ENCODE results near the gene PCSK6.
A peak's percentile ranks its signal among the peaks of the same experiment; 100 is the strongest.

Gene PCSK6

GRCh38 chr15:101522621-101523559, 33.4 kb upstream of the PCSK6 start:
- DNase-seq: no peak

- DNase-seq: no peak
These were observed 32.6 kb upstream of the PCSK6 start for GRCh38 chr15:101522091-101522490.

- DNase-seq: no peak
These were observed 32.1 kb upstream of the PCSK6 start for GRCh38 chr15:101521591-101521990.

GRCh38 chr15:101521069-101521468, 31.6 kb upstream of the PCSK6 start:
- no peak for DNase-seq

GRCh38 chr15:101520395-101520794, 30.9 kb upstream of the PCSK6 start:
- DNase-seq: no peak

GRCh38 chr15:101517504-101517903, 28.0 kb upstream of the PCSK6 start:
- DNase-seq: no peak

- no peak for DNase-seq
These were observed 24.8 kb upstream of the PCSK6 start for GRCh38 chr15:101514318-101514717.

- DNase-seq: no peak
These were observed 22.2 kb upstream of the PCSK6 start for GRCh38 chr15:101511717-101512116.

GRCh38 chr15:101510212-101511197, 21.0 kb upstream of the PCSK6 start:
- DNase-seq: no peak

GRCh38 chr15:101509279-101509678, 19.8 kb upstream of the PCSK6 start:
- DNase-seq: no peak

GRCh38 chr15:101506491-101506890, 17.0 kb upstream of the PCSK6 start:
- no peak for DNase-seq

- no peak for DNase-seq
These were observed 16.3 kb upstream of the PCSK6 start for GRCh38 chr15:101505610-101506337.

- no peak for DNase-seq
These were observed 15.5 kb upstream of the PCSK6 start for GRCh38 chr15:101504866-101505609.

GRCh38 chr15:101504373-101504772, 14.9 kb upstream of the PCSK6 start:
- no peak for DNase-seq

GRCh38 chr15:101503296-101503599, 13.7 kb upstream of the PCSK6 start:
- DNase-seq: no peak

GRCh38 chr15:101502572-101503295, 13.2 kb upstream of the PCSK6 start:
- DNase-seq: no peak

GRCh38 chr15:101501703-101502373, 12.3 kb upstream of the PCSK6 start:
- DNase-seq: no peak

GRCh38 chr15:101500865-101501551, 11.5 kb upstream of the PCSK6 start:
- DNase-seq: no peak

GRCh38 chr15:101499863-101500713, 10.6 kb upstream of the PCSK6 start:
- DNase-seq: peak; percentile 50
